ENCODE measurements around the gene FARP2.

FARP2 gene

DNA sequence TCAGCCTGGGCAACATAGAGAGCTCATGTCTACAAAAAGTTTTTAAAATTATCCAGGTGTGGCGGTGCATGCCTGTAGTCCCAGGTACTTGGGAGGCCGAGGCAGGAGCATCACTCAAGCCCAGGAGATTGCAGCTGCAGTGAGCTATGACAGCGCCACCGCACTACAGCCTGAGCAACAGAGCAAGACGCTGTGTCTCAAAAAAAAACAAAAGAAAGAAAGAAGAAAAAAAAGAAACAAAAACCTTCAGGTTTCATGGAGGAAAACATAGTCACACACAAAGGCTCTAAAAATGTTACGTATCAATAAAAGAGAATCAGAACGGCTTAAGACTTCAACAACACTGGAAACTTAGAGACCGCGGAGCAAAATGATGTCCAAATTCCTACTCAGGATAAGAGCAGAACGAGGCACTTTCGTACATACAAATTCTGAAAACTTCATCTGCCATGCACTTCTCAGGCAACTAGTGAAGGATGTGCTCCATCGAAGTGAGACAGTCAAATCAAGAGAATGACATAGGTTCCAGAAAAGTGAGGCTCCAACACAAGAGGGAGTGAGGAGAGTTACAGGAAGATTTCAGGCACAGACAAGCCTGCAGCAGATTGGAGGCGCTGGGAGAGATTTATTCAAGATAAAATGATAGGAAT lies 45.0 kb upstream of the FARP2 start:
- peaks cover 0 to 12% (median 0%) of the 10 kb centered on the region in 4 experiments for H3K36me3 ChIP-seq (ENCODE audit: control insufficient read depth in 4 of 4, insufficient read depth in 4 of 4, low read length in 3 of 4)
- H3K9me3 ChIP-seq (ENCODE audit: control extremely low read depth in 1 of 5, control insufficient read depth in 4 of 5, insufficient read depth in 2 of 5, low read depth in 1 of 5, low read length in 4 of 5): no peaks in the 10 kb centered on the region
- CTCF ChIA-PET: interaction anchor here (2.0 to 2.1 kb wide), 3 partner anchors 10 to 21 kb away, joined by 4 to 8 read pairs (median 7); no protein-coding TSS in a partner anchor
- no peak for DNase-seq
- no peaks in the 10 kb centered on the region for H3K27me3 ChIP-seq (replicated peaks in 2 of 5; ENCODE audit: control insufficient read depth in 4 of 5, insufficient read depth in 5 of 5, low read length in 4 of 5)
- H3K4me3 ChIP-seq (ENCODE audit: control insufficient read depth in 1 of 7, extremely low read depth in 1 of 7, insufficient read depth in 4 of 7, low read depth in 2 of 7, low read length in 6 of 7): no peak overlapping the region
- 92% methylated on average over 11 of the region's 13 CpGs for WGBS (ENCODE audit: insufficient coverage)
- POLR2A ChIA-PET: no interaction called here
- H3K4me1 ChIP-seq (ENCODE audit: control extremely low read depth in 1 of 4, control insufficient read depth in 4 of 4, insufficient read depth in 4 of 4, low read length in 3 of 4): peaks cover 17 to 53% (median 28%) of the 10 kb centered on the region in 4 experiments
- H3K27ac ChIP-seq (ENCODE audit: insufficient read depth in 1 of 2, low read depth in 1 of 2, low read length in 2 of 2, poor library complexity in 1 of 2, severe bottlenecking in 2 of 2): no peak overlapping the region

DNA sequence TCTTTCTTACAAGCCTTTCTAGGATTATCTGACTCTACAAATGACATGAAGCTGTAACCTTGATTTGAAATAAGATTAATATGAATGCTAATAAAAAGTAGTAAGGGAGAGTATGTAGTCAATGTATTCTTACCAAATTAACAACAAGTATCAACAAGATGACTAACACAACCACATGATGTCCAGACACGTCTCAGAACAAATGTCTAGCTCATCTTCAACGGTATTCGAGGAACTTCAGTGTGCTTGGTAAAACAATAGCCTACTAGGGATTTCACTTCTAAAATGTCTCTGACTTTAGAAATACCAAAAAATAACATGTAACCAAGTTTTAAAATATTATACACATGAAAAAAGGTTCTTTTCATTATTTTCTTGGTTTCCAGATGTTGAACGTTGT lies 44.0 kb upstream of the FARP2 start:
- no CpG with 5 or more reads among the region's 4 CpGs for WGBS (ENCODE audit: insufficient coverage)
- DNase-seq: no peak
- ChIA-PET POLR2A (interaction anchor here (0.9 kb wide), 1 partner anchor 9 kb away, joined by 3 read pairs; no protein-coding TSS in a partner anchor), CTCF (interaction anchor here (0.8 to 2.0 kb wide), 4 partner anchors 11 to 33 kb away, joined by 3 to 7 read pairs (median 3); no protein-coding TSS in a partner anchor)
- H3K27ac ChIP-seq (ENCODE audit: insufficient read depth in 1 of 2, low read depth in 1 of 2, low read length in 2 of 2, poor library complexity in 1 of 2, severe bottlenecking in 2 of 2): no peak overlapping the region
- peaks cover 0 to 12% (median 0%) of the 10 kb centered on the region in 4 experiments for H3K36me3 ChIP-seq (ENCODE audit: control insufficient read depth in 4 of 4, insufficient read depth in 4 of 4, low read length in 3 of 4)
- peaks cover 23 to 60% (median 38%) of the 10 kb centered on the region in 4 experiments for H3K4me1 ChIP-seq (ENCODE audit: control extremely low read depth in 1 of 4, control insufficient read depth in 4 of 4, insufficient read depth in 4 of 4, low read length in 3 of 4)
- no peaks in the 10 kb centered on the region for H3K27me3 ChIP-seq (replicated peaks in 2 of 5; ENCODE audit: control insufficient read depth in 4 of 5, insufficient read depth in 5 of 5, low read length in 4 of 5)
- no peaks in the 10 kb centered on the region for H3K9me3 ChIP-seq (ENCODE audit: control extremely low read depth in 1 of 5, control insufficient read depth in 4 of 5, insufficient read depth in 2 of 5, low read depth in 1 of 5, low read length in 4 of 5)
- H3K4me3 ChIP-seq (ENCODE audit: control insufficient read depth in 1 of 7, extremely low read depth in 1 of 7, insufficient read depth in 4 of 7, low read depth in 2 of 7, low read length in 6 of 7): no peak overlapping the region

DNA sequence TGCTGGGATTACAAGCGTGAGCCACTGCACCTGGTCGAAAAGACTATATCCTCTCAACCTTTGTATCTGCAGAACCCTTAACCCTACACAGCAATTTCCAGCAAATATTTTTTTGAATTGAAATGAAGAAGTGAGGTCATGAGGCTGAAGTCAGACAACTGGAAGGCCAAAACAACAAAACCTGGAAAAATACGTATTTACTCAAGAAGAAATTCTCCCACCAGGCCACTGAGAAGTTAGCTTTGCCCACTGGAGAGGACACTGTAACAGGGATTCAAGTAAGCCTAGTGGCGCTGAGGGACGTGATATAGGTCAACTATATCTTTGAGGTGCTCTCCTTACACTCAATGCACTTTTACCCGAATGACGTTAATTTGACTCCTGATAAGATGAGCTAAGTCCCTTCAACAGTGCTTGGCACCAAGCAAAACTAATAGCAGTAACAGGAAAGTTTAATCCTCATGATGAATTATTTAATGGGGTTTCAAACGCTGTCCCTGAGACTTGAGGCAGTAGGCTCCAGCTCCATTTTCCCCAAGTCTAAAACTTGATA lies 42.5 kb upstream of the FARP2 start:
- CTCF ChIA-PET: interaction anchor here (0.8 to 2.7 kb wide), 6 partner anchors 9 to 25 kb away, joined by 3 to 18 read pairs (median 4); no protein-coding TSS in a partner anchor
- no peaks in the 10 kb centered on the region for H3K9me3 ChIP-seq (ENCODE audit: control extremely low read depth in 1 of 5, control insufficient read depth in 4 of 5, insufficient read depth in 2 of 5, low read depth in 1 of 5, low read length in 4 of 5)
- no peaks in the 10 kb centered on the region for H3K27me3 ChIP-seq (replicated peaks in 2 of 5; ENCODE audit: control insufficient read depth in 4 of 5, insufficient read depth in 5 of 5, low read length in 4 of 5)
- H3K4me1 ChIP-seq (ENCODE audit: control extremely low read depth in 1 of 4, control insufficient read depth in 4 of 4, insufficient read depth in 4 of 4, low read length in 3 of 4): peaks cover 29 to 74% (median 48%) of the 10 kb centered on the region in 4 experiments
- H3K27ac ChIP-seq (ENCODE audit: insufficient read depth in 1 of 2, low read depth in 1 of 2, low read length in 2 of 2, poor library complexity in 1 of 2, severe bottlenecking in 2 of 2): no peak overlapping the region
- DNase-seq: no peak
- peak overlapping the region in 2 of 7 experiments; percentile 95 to 99 for H3K4me3 ChIP-seq (ENCODE audit: control insufficient read depth in 1 of 7, extremely low read depth in 1 of 7, insufficient read depth in 4 of 7, low read depth in 2 of 7, low read length in 6 of 7)
- POLR2A ChIA-PET: interaction anchor here (0.7 to 1.2 kb wide), 2 partner anchors 19 to 22 kb away, joined by 3 read pairs; no protein-coding TSS in a partner anchor
- peaks cover 0 to 6% (median 0%) of the 10 kb centered on the region in 4 experiments for H3K36me3 ChIP-seq (ENCODE audit: control insufficient read depth in 4 of 4, insufficient read depth in 4 of 4, low read length in 3 of 4)
- 100% methylated on average over 5 of the region's 8 CpGs for WGBS (ENCODE audit: insufficient coverage)

DNA sequence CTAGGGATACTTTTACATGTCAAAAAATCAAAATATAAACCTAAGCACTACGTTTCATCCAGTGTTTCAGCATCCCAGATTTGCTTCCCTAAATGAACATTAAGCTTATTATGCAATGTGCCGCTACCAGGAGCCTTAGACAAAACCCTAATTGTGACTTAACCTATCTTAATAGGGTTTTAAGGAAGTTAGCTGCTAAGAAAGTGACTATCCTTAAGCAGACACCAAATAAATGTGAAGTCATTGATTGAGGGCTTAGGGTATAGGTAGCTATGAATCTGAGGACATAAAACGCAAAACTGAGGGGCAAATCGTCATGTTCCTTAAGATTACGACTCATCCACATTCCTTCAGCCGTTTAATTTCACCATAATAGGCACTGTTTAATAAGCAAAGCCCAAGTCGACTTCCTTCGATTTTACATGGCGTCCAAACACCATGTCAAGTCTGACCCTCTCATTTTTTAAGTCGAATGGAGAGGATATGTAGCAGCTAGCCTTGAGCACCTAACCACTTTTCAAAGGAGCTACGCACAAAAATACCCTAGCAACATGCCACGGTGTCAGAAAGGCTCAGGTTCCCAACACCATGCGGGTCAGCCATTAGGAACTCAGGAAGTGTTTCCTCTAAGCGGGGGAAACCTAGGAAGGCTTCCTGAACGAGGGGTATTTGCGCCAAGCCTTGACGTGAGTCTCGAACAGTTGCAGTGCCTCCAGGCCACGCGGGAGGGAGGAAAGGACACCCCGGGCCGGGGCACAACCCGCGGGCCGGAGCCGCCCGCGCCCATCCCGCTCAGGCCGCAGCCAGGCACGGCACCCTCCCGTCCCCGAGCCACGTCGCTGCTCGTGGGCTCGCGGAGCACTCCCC lies 41.6 kb upstream of the FARP2 start:
- POLR2A ChIA-PET: interaction anchor here (0.7 to 1.5 kb wide), 7 partner anchors 10 to 43 kb away, joined by 3 to 5 read pairs (median 3); no protein-coding TSS in a partner anchor
- Histone ChIP-seq H3K36me3 (ENCODE audit: control insufficient read depth in 4 of 4, insufficient read depth in 4 of 4, low read length in 3 of 4) (peaks cover 0 to 5% (median 0%) of the 10 kb centered on the region in 4 experiments), H3K27ac (ENCODE audit: insufficient read depth in 1 of 2, low read depth in 1 of 2, low read length in 2 of 2, poor library complexity in 1 of 2, severe bottlenecking in 2 of 2) (peak overlapping the region; percentile 98), H3K9me3 (ENCODE audit: control extremely low read depth in 1 of 5, control insufficient read depth in 4 of 5, insufficient read depth in 2 of 5, low read depth in 1 of 5, low read length in 4 of 5) (no peaks in the 10 kb centered on the region), H3K4me1 (ENCODE audit: control extremely low read depth in 1 of 4, control insufficient read depth in 4 of 4, insufficient read depth in 4 of 4, low read length in 3 of 4) (peaks cover 29 to 68% (median 44%) of the 10 kb centered on the region in 4 experiments), H3K27me3 (replicated peaks in 2 of 5; ENCODE audit: control insufficient read depth in 4 of 5, insufficient read depth in 5 of 5, low read length in 4 of 5) (no peaks in the 10 kb centered on the region), H3K4me3 (ENCODE audit: control insufficient read depth in 1 of 7, extremely low read depth in 1 of 7, insufficient read depth in 4 of 7, low read depth in 2 of 7, low read length in 6 of 7) (peak overlapping the region; percentile 88 to 99 (median 92))
- WGBS (ENCODE audit: insufficient coverage): 2% methylated on average over 34 of the region's 38 CpGs
- DNase-seq: peak in 2 of 3 donors; percentile 64 to 72
- CTCF ChIA-PET: interaction anchor here (0.8 to 2.7 kb wide), 7 partner anchors 9 to 26 kb away, joined by 3 to 18 read pairs (median 5); no protein-coding TSS in a partner anchor

DNA sequence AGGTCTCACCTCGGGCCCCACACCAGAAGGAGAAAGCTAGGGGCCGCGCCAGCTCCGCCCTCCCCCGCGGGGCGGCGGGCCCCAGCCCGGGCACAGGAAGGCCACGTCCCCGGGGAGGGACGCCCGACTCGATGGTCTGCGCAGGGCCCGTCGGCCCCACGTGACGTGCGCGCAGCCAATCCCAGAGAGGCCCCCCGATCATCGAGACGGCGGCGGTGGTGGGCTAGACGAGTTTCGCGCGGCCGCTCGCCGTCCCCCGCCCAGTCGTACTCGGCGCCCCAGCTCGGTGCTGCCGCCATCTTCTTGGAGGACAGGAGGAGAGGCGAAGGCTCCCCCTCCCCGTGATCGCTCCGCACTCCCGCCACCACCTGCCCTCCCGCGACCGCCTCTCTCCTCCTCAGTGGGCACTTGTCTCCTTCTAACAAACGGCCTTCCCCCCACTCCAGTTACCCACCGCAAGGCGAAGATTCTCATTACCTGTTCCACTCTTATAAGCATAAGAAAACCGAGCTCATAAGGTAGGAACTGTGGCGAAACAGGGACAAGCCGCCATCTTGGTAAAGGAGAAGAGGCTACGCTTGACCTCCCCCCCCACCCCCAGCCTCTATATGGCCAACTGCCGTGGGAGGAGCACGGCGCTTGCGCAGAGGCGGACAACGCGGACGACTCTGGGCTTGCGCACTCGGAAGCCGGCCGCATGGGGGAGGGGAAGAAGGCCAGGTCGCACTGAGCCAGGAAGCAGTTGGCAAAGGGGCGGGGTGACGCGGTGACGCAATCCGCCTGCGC lies 40.8 kb upstream of the FARP2 start, which contains the start of gene HDLBP:
TSS of gene HDLBP (minus strand) at position 580 of the 786 bp plus-strand sequence. CDS start 48,803 bp downstream, outside the sequence.
- ChIA-PET CTCF (interaction anchor here (0.9 to 2.7 kb wide), 6 partner anchors 9 to 39 kb away, joined by 3 to 18 read pairs (median 5); no protein-coding TSS in a partner anchor), POLR2A (interaction anchor here (1.2 to 1.5 kb wide), 6 partner anchors 10 to 44 kb away, joined by 3 to 5 read pairs (median 3); no protein-coding TSS in a partner anchor)
- DNase-seq: peak; percentile 99 to 100 (median 99)
- Histone ChIP-seq H3K27ac (ENCODE audit: insufficient read depth in 1 of 2, low read depth in 1 of 2, low read length in 2 of 2, poor library complexity in 1 of 2, severe bottlenecking in 2 of 2) (peak within 1 kb of the TSS; percentile 98), H3K27me3 (replicated peaks in 2 of 5; ENCODE audit: control insufficient read depth in 4 of 5, insufficient read depth in 5 of 5, low read length in 4 of 5) (no peaks in the 10 kb centered on the region), H3K36me3 (ENCODE audit: control insufficient read depth in 4 of 4, insufficient read depth in 4 of 4, low read length in 3 of 4) (peaks cover 0 to 9% (median 0%) of the 10 kb centered on the region in 4 experiments), H3K4me3 (ENCODE audit: control insufficient read depth in 1 of 7, extremely low read depth in 1 of 7, insufficient read depth in 4 of 7, low read depth in 2 of 7, low read length in 6 of 7) (peak within 1 kb of the TSS; percentile 88 to 99 (median 92)), H3K4me1 (ENCODE audit: control extremely low read depth in 1 of 4, control insufficient read depth in 4 of 4, insufficient read depth in 4 of 4, low read length in 3 of 4) (peaks cover 25 to 62% (median 38%) of the 10 kb centered on the region in 4 experiments), H3K9me3 (ENCODE audit: control extremely low read depth in 1 of 5, control insufficient read depth in 4 of 5, insufficient read depth in 2 of 5, low read depth in 1 of 5, low read length in 4 of 5) (no peaks in the 10 kb centered on the region)
- WGBS (ENCODE audit: insufficient coverage): 0% methylated on average over 48 of the region's 73 CpGs

Measured in common myeloid progenitor, CD34-positive (primary cell).